Measurements from ENCODE around the gene PTTG1. TPM values are rescaled to one million over a fixed set of nuclear protein-coding genes. Genes with fewer than 3 reads are reported as not detected.
A peak's percentile ranks its signal among the peaks of the same experiment; 100 is the strongest.

Gene PTTG1
- total and polyA plus RNA-seq, 4 donors, result 0.75 to 84.0 (median 5.6) TPM

- peaks cover 2 to 13% (median 13%) of the 10 kb centered on the region in 4 donors for H3K4me1 ChIP-seq (ENCODE audit: control insufficient read depth in 4 of 4, insufficient read depth in 4 of 4, low read length in 3 of 4)
- WGBS, result 25% methylated on average over 9 of the region's 9 CpGs
- H3K9me3 ChIP-seq (ENCODE audit: control insufficient read depth in 4 of 4, low read length in 3 of 4), result no peaks in the 10 kb centered on the region
- no peaks in the 10 kb centered on the region for H3K36me3 ChIP-seq (ENCODE audit: control insufficient read depth in 4 of 4, insufficient read depth in 3 of 4, low read depth in 1 of 4, low read length in 3 of 4)
- TF ChIP-seq MAX (IDR thresholded peaks at IDR 0.05) (no peak), TAF1 (conservative IDR thresholded peaks at IDR 0.05) (no peak), CTCF (IDR thresholded peaks at IDR 0.05; ENCODE audit: low read depth, low read length, missing input control) (no peak), SP1 (IDR thresholded peaks at IDR 0.05) (no peak)
- H3K27ac ChIP-seq (ENCODE audit: low read depth in 1 of 2, low read length in 2 of 2), result no peak overlapping the region
- no peak for DNase-seq (ENCODE audit: low spot score)
- no peak overlapping the region for H3K4me3 ChIP-seq (ENCODE audit: low read depth in 1 of 3, low read length in 3 of 3)
- peaks cover 0 to 3% (median 0%) of the 10 kb centered on the region in 4 donors for H3K27me3 ChIP-seq (ENCODE audit: control insufficient read depth in 4 of 4, insufficient read depth in 4 of 4, low read length in 3 of 4)
- H3K9ac ChIP-seq (ENCODE audit: low read depth in 1 of 2, low read length in 2 of 2), result no peak overlapping the region
Observed at GRCh38 chr5:160466889-160467554, 45.4 kb downstream of the PTTG1 start.

GRCh38 chr5:160467555-160468362 lies 46.1 kb downstream of the PTTG1 start:
- H3K27ac ChIP-seq (ENCODE audit: low read depth in 1 of 2, low read length in 2 of 2), result peak overlapping the region in 1 of 2 donors; percentile 42
- peak overlapping the region in 2 of 3 donors; percentile 6 to 23 for H3K4me3 ChIP-seq (ENCODE audit: low read depth in 1 of 3, low read length in 3 of 3)
- peak; percentile 46 for DNase-seq (ENCODE audit: low spot score)
- WGBS, result 15% methylated on average over 29 of the region's 29 CpGs
- peaks cover 2 to 13% (median 13%) of the 10 kb centered on the region in 4 donors for H3K4me1 ChIP-seq (ENCODE audit: control insufficient read depth in 4 of 4, insufficient read depth in 4 of 4, low read length in 3 of 4)
- peak in 1 of 2 donors; percentile 10 for TF ChIP-seq GABPA (IDR thresholded peaks at IDR 0.05 in 1 of 2, conservative IDR thresholded peaks at IDR 0.05 in 1 of 2)
- peak; percentile 38 for TF ChIP-seq SP1 (IDR thresholded peaks at IDR 0.05)
- TF ChIP-seq RXRA (IDR thresholded peaks at IDR 0.05), result no peak
- TF ChIP-seq TAF1 (conservative IDR thresholded peaks at IDR 0.05), result no peak
- TF ChIP-seq HNF4A (conservative IDR thresholded peaks at IDR 0.05), result peak in 1 of 2 donors; percentile 15
- no peaks in the 10 kb centered on the region for H3K9me3 ChIP-seq (ENCODE audit: control insufficient read depth in 4 of 4, low read length in 3 of 4)
- H3K36me3 ChIP-seq (ENCODE audit: control insufficient read depth in 4 of 4, insufficient read depth in 3 of 4, low read depth in 1 of 4, low read length in 3 of 4), result no peaks in the 10 kb centered on the region
- H3K9ac ChIP-seq (ENCODE audit: low read depth in 1 of 2, low read length in 2 of 2), result no peak overlapping the region
- peaks cover 0 to 3% (median 0%) of the 10 kb centered on the region in 4 donors for H3K27me3 ChIP-seq (ENCODE audit: control insufficient read depth in 4 of 4, insufficient read depth in 4 of 4, low read length in 3 of 4)

- Histone ChIP-seq H3K4me3 (ENCODE audit: low read depth in 1 of 3, low read length in 3 of 3) (no peak overlapping the region), H3K36me3 (ENCODE audit: control insufficient read depth in 4 of 4, insufficient read depth in 3 of 4, low read depth in 1 of 4, low read length in 3 of 4) (no peaks in the 10 kb centered on the region), H3K9ac (ENCODE audit: low read depth in 1 of 2, low read length in 2 of 2) (no peak overlapping the region), H3K27me3 (ENCODE audit: control insufficient read depth in 4 of 4, insufficient read depth in 4 of 4, low read length in 3 of 4) (peaks cover 0 to 3% (median 0%) of the 10 kb centered on the region in 4 donors), H3K27ac (ENCODE audit: low read depth in 1 of 2, low read length in 2 of 2) (peak overlapping the region in 1 of 2 donors; percentile 42), H3K4me1 (ENCODE audit: control insufficient read depth in 4 of 4, insufficient read depth in 4 of 4, low read length in 3 of 4) (peaks cover 2 to 13% (median 13%) of the 10 kb centered on the region in 4 donors), H3K9me3 (ENCODE audit: control insufficient read depth in 4 of 4, low read length in 3 of 4) (no peaks in the 10 kb centered on the region)
- 60% methylated on average over 3 of the region's 3 CpGs for WGBS
- DNase-seq (ENCODE audit: low spot score), result no peak
- TF ChIP-seq TAF1 (conservative IDR thresholded peaks at IDR 0.05), result no peak
- TF ChIP-seq SP1 (IDR thresholded peaks at IDR 0.05), result no peak
- no peak for TF ChIP-seq HNF4G (IDR thresholded peaks at IDR 0.05)
- no peak for TF ChIP-seq FOXA2 (IDR thresholded peaks at IDR 0.05)
- no peak for TF ChIP-seq ZBTB33 (IDR thresholded peaks at IDR 0.05)
- no peak for TF ChIP-seq ATF3 (IDR thresholded peaks at IDR 0.05)
- TF ChIP-seq NR2F2 (IDR thresholded peaks at IDR 0.05), result no peak
- no peak for TF ChIP-seq REST (IDR thresholded peaks at IDR 0.05)
- no peak for TF ChIP-seq MAX (IDR thresholded peaks at IDR 0.05)
- no peak for TF ChIP-seq JUND (IDR thresholded peaks at IDR 0.05)
- no peak for TF ChIP-seq FOXA1 (IDR thresholded peaks at IDR 0.05)
- TF ChIP-seq GABPA (IDR thresholded peaks at IDR 0.05 in 1 of 2, conservative IDR thresholded peaks at IDR 0.05 in 1 of 2), result no peak
Observed at GRCh38 chr5:160468363-160468975, 46.8 kb downstream of the PTTG1 start.

Data from liver (tissue), 9 donors.